ENCODE measurements around the gene OR13C9.
"Not testable (repeated sequence)": the region's sequence is repeated elsewhere in the genome, so short reads cannot be mapped to it uniquely, and the experiment has no call there.

Gene OR13C9, protein sequence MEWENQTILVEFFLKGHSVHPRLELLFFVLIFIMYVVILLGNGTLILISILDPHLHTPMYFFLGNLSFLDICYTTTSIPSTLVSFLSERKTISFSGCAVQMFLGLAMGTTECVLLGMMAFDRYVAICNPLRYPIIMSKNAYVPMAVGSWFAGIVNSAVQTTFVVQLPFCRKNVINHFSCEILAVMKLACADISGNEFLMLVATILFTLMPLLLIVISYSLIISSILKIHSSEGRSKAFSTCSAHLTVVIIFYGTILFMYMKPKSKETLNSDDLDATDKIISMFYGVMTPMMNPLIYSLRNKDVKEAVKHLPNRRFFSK

DNA sequence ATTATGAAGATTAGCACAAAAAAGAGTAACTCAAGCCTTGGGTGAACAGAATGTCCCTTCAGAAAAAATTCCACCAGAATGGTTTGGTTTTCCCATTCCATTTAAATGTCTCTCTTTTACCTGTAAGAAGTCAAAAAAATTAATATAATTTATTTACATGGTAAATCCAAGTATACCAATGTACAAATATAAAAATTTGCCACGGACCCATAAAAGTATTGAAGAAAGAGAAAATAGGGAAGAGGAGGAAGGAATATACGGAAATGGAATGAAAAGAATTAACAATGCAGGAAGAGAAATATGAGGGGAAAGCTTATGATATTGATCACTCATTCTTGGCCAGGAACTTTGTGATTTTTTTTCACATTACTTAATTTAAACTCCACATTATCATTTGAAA is at the start of gene OR13C9:
Gene OR13C9 (minus strand): TSS at position 101 of the 400 bp plus-strand sequence. CDS start 0 bp downstream, at position 101.
- no peak for DNase-seq

DNA sequence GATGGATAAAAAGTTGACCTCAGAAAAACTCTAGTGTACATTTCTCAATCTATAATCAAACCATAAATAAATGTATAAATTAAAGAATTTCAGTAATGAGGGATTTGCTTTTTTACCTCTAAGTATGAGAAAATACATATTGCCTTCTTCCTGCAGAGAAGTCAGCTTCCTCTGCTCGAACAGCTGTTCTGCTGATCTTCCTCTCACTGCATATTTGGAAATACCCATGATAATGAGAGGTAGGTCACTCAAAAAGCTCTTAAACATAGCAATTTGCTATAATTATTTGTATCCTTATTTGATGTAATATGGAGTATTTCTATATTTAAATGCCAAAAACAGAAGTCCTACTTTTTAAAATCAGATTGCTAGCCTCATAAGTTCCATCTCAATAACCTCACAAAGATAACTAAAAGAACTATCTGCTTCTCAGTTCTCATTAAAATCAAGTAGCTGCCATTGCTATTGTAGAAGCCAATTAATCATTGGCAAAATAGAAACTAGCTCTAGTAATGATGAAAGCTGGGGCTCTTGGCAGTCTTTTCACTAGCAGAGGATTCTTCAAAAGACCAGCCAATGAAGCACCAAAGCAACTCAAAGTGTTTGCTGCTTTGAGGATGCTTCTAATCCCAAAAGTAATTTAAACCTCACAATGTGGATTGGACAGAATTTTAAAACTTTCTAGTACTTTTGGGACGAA is 40.6 kb upstream of the OR13C9 start:
- DNase-seq = no peak

DNA sequence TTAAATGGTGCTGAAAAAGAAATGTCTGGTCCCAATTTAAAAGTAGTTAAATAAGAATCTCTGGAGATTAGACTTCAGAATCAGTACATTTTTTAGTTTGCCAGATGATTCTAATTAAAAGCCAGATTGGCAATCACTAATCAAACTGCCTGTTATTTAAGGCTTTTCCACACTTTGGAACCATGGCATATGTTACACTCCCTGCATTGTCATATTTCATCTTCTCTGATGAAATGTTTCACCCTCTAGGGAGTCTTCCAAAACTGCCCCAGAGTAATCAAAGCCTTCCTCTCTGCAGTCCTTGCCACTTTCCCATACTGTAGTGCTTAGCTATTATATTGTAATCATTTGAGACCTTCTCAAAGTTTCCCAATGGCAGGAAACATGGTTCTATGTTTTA is 17.5 kb upstream of the OR13C9 start:
- DNase-seq = peak; percentile 20

DNA sequence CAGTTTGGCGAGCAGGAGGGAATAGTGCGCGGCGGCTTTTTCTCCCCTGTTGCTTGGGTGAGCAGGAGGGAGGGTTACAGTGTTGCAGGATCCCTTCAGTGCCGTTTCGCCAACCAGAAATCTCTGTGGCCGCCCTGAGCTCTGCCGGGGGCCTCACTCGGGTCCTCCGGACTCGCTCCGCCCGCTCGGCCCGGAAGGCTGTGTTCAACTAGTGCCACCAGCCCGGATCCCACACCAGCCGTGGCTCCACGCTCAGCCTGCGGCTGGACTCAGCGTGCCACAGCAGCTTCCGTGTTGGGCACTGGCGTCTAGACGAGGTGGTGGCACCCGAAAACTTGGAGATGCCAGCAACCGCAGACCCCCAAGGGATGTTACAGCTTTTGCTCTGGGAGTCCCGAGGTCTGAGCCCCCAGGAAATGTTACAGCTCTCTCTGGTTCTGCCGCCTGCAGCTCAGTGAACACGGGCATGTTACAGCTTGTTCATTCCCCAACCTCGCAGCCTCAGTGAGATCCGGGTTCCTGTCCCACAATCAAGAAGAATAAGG is 16.0 kb upstream of the OR13C9 start:
- no peak for DNase-seq

DNA sequence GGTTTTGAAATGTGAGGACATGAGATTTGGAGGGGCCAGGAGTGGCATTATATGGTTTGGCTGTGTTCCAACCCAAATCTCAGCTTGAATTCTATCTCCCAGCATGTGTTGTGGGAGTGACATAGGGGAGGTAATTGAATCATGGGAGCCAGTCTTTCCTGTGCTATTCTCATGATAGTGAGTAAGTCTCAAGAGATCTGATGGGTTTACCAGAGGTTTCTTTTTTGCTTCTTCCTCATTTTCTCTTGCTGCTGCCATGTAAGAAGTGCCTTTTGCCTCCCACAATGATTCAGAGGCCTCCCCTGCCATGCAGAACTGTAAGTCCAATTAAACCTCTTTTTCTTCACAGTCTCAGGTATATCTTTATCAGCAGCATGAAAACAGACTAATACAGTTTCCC is 8.0 kb upstream of the OR13C9 start:
- peak; percentile 2 for DNase-seq

DNA sequence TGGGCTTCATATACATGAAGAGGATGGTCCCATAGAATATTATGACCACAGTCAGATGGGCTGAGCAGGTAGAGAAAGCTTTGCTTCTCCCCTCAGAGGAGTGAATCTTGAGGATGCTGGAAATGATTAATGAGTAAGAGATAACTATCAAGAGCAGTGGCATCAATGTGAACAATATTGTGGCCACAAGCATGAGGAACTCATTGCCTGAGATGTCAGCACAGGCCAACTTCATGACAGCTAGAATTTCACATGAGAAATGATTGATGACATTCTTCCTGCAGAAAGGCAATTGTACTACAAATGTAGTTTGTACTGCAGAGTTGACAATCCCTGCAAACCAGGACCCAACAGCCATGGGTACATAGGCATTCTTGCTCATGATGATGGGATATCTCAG is 586 bp downstream of the OR13C9 start:
- peak; percentile 28 for DNase-seq

DNA sequence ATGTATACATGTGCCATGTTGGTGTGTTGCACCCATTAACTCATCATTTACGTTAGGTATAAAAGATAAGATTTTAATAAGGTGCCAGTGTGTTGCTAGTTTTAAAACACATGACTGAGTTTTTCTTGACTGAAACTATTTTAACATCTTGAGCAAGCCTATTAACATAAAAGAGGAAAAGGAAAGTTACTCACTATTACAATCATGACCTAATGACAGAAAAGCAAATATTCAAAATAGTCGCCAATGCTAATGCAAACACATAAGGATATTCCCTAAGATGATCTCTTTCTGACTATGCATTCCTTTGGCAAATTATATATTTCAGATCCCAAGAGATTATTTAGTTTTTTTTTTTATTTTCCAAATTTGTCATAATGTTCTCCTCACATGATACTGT is 6.8 kb downstream of the OR13C9 start:
- DNase-seq = no peak

DNA sequence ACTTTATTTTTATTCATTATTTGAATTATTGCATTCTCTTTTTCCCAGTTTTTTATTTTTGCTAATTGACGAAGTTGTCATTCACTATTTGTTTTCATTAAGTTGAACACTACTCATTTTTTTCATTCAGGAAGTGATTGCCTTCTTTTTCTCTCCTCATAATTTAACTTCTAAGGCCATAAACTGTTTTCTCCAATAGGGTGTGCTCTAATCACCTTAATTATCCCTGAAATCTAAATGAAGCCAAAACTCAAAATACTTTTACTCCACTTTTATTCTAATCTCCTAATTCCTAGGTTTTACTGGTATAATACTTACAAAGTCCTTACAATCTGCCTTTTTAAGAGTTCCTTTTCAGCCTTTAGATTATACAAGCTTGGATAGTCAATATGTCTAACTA is 9.7 kb downstream of the OR13C9 start:
- peak; percentile 1 for DNase-seq

DNA sequence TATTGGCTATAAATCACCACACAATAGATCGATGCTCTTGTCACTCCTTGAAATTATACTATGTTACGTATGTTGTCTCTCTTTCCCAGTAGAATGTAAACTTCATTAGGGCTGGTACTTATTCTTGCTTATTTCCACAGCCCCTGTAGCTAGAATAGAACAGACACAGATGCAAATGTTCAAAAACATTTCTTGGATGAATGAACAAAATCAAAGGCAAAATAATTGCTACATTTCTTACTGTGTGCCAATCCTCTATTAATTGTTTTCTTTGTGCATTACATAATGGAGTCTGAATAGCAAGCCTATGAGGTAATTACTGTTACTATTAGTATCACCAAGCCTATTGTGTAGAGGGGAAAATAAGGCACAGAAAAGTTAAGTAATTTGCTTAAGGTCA is 11.9 kb downstream of the OR13C9 start:
- DNase-seq = no peak

DNA sequence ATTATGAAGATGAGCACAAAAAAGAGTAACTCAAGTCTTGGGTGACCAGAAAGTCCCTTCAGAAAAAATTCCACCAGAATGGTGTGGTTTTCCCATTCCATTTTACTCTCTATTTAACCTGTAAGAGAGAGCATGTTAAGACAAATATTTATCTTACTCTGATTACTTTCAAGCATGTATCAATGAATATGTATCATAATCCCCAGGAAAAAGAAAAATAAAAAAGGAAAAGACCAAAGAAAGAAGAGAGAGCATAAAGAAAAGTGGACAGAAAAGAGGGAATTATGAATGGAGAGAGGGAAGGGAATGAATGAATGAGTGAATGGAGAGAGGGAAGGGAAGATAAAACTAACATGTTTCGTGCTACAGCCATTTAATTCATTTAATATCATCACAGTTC is 12.5 kb downstream of the OR13C9 start, which contains the start of gene OR13C2:
Gene OR13C2 (minus strand): TSS at position 101 of the 400 bp plus-strand sequence. CDS start 0 bp downstream, at position 101.
- not testable (repeated sequence) for DNase-seq

DNA sequence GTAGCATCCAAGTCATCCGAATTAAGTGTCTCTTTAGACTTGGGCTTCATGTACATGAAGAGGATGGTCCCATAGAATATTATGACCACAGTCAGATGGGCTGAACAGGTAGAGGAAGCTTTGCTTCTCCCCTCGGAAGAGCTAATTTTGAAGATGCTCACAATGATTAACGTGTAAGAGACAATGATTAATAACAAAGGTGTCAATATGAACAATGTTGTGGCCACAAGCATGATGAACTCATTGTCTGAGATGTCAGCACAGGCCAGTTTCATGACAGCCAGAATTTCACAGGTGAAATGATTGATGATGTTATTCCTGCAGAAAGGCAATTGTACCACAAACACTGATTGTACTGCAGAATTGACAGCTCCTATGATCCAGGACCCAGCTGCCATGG is 13.2 kb downstream of the OR13C9 start:
- DNase-seq = no peak

DNA sequence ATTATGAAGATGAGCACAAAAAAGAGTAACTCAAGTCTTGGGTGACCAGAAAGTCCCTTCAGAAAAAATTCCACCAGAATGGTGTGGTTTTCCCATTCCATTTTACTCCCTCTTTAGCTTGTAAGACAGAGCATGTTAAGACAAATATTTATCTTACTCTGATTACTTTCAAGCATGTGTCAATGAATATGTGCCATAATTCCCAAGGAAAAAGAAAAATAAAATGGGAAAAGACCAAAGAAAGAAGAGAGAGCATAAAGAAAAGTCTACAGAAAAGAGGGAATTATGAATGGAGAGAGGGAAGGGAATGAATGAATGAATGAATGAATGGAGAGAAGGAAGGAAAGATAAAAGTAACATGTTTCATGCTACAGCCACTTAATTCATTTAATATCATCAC is 18.7 kb downstream of the OR13C9 start, which contains the start of gene OR13C5:
Gene OR13C5 (minus strand): TSS at position 101 of the 400 bp plus-strand sequence. CDS start 0 bp downstream, at position 101.
- not testable (repeated sequence) for DNase-seq

DNA sequence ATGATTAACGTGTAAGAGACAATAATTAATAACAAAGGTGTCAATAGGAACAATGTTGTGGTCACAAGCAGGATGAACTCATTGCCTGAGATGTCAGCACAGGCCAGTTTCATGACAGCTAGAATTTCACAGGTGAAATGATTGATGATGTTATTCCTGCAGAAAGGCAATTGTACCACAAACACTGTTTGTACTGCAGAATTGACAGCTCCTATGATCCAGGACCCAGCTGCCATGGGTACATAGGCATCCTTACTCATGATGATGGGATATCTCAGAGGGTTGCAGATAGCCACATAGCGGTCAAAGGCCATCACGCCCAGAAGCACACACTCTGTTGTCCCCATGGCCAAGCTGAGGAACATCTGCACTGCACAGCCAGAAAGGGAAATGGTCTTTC is 19.3 kb downstream of the OR13C9 start:
- not testable (repeated sequence) for DNase-seq

DNA sequence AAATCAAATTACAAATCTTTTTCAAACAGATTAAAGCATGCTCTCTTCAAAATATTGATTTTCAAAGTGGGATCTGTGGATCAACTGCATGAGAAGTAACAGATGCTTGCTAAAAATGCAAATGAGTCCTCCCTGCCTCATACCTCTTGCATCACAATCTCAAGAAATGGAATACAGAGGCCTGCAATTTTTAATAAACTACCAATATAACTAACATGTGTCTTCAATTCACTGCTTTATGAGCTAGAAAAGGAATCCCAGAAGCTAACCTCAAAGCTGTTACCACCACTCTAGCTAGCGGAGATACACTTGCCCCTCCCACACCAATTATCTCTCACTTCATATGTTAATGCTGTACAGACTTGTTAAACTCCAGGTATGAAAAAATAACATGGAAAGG is 28.4 kb downstream of the OR13C9 start:
- DNase-seq = peak; percentile 8

DNA sequence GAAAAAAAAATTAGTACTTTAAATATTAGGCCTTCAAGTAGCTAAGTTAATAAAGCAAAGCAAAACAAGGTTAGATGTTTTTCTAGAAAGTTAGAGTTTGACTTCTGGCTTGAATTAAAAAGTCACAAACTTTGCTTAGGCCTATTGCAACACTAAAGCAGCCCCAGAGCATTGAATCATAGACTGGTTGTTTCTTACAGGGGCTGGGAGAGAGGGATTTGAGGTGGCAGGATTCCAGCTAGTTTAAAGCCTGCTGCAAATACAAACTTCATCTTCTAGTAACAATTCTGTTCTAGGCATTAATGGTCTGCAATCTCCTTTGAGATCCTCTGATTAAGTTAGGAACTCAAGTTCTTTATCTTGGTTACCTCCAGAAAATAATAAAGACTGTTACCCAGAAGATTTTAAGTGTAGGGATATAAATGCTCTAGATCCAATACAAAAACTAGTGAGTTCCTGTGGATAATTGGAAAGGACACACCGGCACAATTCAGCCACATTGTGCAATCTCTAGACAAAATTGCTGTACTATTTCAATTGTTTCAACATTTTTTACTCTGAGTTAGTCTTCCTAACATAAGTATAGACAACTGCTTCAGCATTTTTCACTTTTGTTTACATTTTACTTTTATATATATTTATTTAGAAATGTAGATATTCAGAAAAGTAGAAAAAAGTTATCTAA is 31.4 kb downstream of the OR13C9 start:
- peak; percentile 94 for DNase-seq

DNA sequence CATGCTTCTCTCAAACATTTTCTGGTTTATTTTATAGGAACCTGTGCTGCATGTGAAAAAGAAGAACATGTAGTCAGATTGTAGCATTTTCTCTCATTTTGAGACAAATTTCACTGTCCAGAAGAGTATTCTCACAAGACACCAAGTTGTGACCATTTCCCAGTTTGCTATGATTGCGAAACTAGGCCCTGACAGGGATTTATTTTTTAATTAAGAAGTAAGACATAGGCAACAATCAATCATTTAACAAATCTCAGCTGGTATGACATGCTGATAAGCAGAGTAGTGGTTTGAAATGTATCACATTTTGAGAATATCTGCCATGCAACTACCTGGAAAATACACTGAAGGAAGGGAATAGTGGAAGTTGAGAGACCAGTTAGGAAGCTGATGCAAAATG is 37.4 kb downstream of the OR13C9 start:
- no peak for DNase-seq

DNA sequence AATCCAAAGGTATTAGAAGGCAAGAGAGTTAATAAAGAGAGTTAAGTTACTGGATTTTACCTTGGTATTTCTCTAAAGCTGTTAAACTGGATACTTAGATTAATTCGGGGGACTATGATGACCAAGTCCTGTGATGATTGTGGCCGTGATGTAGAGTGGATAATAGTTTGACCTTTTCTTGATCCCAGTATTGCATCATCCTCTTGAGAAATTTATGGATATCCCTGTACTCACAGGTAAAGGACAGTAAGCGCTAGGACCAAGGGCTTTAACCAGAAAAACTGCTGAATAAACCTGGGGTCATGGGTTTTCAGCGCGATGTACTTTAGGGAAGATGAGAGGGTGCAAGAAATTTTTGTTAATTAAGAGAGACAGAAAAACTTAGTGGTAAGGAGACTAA is 40.7 kb downstream of the OR13C9 start:
- no peak for DNase-seq

DNA sequence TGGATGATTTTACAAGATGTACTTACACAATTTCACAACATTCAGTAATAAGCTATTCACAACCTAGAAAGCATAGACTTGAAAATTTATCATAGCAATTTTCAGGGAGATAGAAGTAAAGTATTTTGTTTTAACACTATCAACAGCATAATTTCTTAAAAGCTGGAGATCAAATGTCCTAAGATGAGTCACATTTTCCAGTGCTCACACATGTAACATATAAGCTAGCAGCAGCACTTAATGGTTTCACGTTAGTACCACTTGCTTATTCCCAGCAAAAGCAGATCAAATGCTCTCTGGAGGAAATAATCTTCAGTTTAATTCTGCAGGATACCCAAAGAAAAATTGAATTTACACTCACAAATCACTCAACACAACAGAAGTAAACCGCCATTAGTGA is 42.5 kb downstream of the OR13C9 start:
- DNase-seq = peak; percentile 35

DNA sequence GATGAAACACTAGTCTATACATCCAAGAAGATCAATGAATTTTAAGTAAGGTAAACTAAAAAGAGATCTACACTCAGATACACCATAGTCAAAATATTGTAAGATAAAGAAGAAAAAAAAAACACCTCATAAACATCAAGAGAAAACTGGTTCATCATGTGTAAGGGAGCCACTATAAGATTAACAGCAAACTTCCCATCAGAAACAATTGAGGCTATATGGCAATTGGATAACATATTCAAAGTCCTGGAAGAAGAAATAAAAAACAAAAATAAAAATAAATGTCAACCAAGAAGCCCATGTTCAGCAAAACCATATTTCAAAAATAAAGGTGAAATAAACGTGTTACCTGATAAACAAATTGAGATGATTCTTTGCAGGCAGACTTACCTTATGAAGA is 45.4 kb downstream of the OR13C9 start:
- DNase-seq = no peak

DNA sequence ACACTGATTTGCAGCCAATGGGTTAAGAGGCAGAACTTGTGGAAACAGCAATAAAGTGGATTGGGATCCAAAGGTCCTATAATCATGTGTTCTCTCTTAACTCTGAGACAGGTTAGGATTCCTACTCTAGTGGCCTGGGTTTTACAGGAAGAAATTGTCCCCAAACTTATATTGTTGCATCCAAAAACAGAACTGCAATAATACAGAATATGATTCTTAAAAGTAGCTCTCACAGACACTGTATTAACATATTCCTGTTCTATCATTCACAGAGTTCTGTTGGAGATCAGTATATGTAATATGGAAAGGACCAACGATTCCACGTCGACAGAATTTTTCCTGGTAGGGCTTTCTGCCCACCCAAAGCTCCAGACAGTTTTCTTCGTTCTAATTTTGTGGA is 49.1 kb downstream of the OR13C9 start, which contains the start of gene OR13C8:
Gene OR13C8 (plus strand): TSS at position 301 of the 400 bp plus-strand sequence. CDS start 0 bp downstream, at position 301.
- DNase-seq = no peak

Measured in fibroblast of upper back skin (primary cell).